GM23338 (cell line): ENCODE data around the gene MEIOB. TPM values are rescaled to one million over a fixed set of nuclear protein-coding genes. Genes with fewer than 3 reads are reported as not detected.

Experiments used
- ATAC-seq: fragments of 200-7000 bp; cut with Tn5 transposase; 3 replicates; pipeline ENCODE4 v1.9.1; 2020
- DNase-seq: peaks from one replicate; pipeline ENCODE4 v3.0.0-alpha.2; 2015; ENCODE audit warnings: low spot score
- H2AFZ ChIP-seq: fragments of 200-600 bp; sonication (generic); 2 replicates; pipeline ENCODE4 v1.8.0; 2016; ENCODE audit warnings: antibody characterized with exemption, mild to moderate bottlenecking, moderate library complexity
- H3F3A ChIP-seq: fragments of 200-600 bp; sonication (generic); replicated peaks from 2 replicates; pipeline ENCODE4 v1.8.0; 2017; ENCODE audit warnings: antibody characterized with exemption, mixed run types, low read depth
- H3K27ac ChIP-seq: fragments of 200-600 bp; sonication (generic); 2 replicates; pipeline ENCODE4 v1.6.1; 2016; ENCODE audit warnings: low read depth
- H3K27me3 ChIP-seq: fragments of 200-600 bp; sonication (generic); 2 replicates; pipeline ENCODE4 v1.8.0; 2016; ENCODE audit warnings: mild to moderate bottlenecking, mixed run types, moderate library complexity; ENCODE audit not compliant: insufficient read depth
- H3K36me3 ChIP-seq: fragments of 200-600 bp; sonication (generic); 2 replicates; pipeline ENCODE4 v1.8.0; 2016; ENCODE audit warnings: mild to moderate bottlenecking; ENCODE audit not compliant: insufficient read depth
- H3K4me1 ChIP-seq: fragments of 200-600 bp; sonication (generic); 2 replicates; pipeline ENCODE4 v1.8.0; 2016; ENCODE audit warnings: mild to moderate bottlenecking, moderate library complexity; ENCODE audit not compliant: insufficient read depth
- H3K4me2 ChIP-seq: fragments of 200-600 bp; sonication (generic); 2 replicates; pipeline ENCODE4 v1.7.1; 2017; ENCODE audit warnings: mixed run types
- H3K4me3 ChIP-seq: fragments of 200-600 bp; sonication (generic); 2 replicates; pipeline ENCODE4 v1.6.1; 2016; ENCODE audit warnings: mixed run types
- H3K79me2 ChIP-seq: fragments of 200-600 bp; sonication (generic); replicated peaks from 2 replicates; pipeline ENCODE4 v1.8.0; 2017; ENCODE audit warnings: mild to moderate bottlenecking; ENCODE audit not compliant: insufficient read depth
- H3K9me2 ChIP-seq: fragments of 200-600 bp; sonication (generic); 2 replicates; pipeline ENCODE4 v1.8.0; 2017; ENCODE audit not compliant: insufficient read depth
- H4K20me1 ChIP-seq: fragments of 200-600 bp; sonication (generic); replicated peaks from 2 replicates; pipeline ENCODE4 v1.8.0; 2017; ENCODE audit warnings: mild to moderate bottlenecking; ENCODE audit not compliant: insufficient read depth
- H3K27ac Mint-ChIP-seq: 2 replicates; pipeline ENCODE4 v1.8.0; 2020; ENCODE audit warnings: inconsistent platforms, mild to moderate bottlenecking, moderate library complexity, mixed read lengths
- H3K27me3 Mint-ChIP-seq: 3 replicates; pipeline ENCODE4 v1.8.0; 2022; ENCODE audit warnings: low read depth, mild to moderate bottlenecking, moderate library complexity, mixed read lengths, inconsistent platforms; ENCODE audit not compliant: insufficient read depth, poor library complexity
- H3K36me3 Mint-ChIP-seq: 3 replicates; pipeline ENCODE4 v1.8.0; 2021; ENCODE audit warnings: low read depth, mild to moderate bottlenecking, inconsistent platforms, moderate library complexity, mixed read lengths
- H3K4me1 Mint-ChIP-seq: 3 replicates; pipeline ENCODE4 v1.8.0; 2020; ENCODE audit warnings: mild to moderate bottlenecking, inconsistent platforms, mixed read lengths
- H3K4me3 Mint-ChIP-seq: 3 replicates; pipeline ENCODE4 v1.8.0; 2021; ENCODE audit warnings: moderate library complexity, mild to moderate bottlenecking, inconsistent platforms, mixed read lengths
- H3K9me3 Mint-ChIP-seq: 3 replicates; pipeline ENCODE4 v1.8.0; 2020; ENCODE audit warnings: moderate library complexity, mild to moderate bottlenecking, inconsistent platforms, mixed read lengths
- ZNF331 ChIP-seq: fragments of 250-450 bp; sonication (Bioruptor Pico); IDR thresholded peaks from 2 replicates; pipeline ENCODE4 v1.5.0; 2020; ENCODE audit warnings: low read depth, mild to moderate bottlenecking, moderate library complexity
- polyA plus RNA-seq: library from polyadenylated mRNA; unstranded; fragments of >200 nt; fragmentation: Nextera tagmentation; extraction: Ambion mirVana; gene quantifications from 2 replicates; pipeline ENCODE4 v1.2.1, GENCODE V29; 2016
- total RNA-seq: library from RNA; depleted of rRNA; stranded (reverse); fragments of >200 nt; shearing (Covaris generic); gene quantifications from 2 replicates; pipeline ENCODE4 v1.2.3, GENCODE V29; 2014
- TF ChIP-seq, protein P1 (sequence below): fragments of 250-450 bp; sonication (Bioruptor Pico); IDR thresholded peaks from 2 replicates; pipeline ENCODE4 v1.5.0; 2020; ENCODE audit warnings: mild to moderate bottlenecking, moderate library complexity

Gene MEIOB
- total and polyA plus RNA-seq, 2 experiments from 2014 or later: 7.3 to 8.7 TPM

DNA sequence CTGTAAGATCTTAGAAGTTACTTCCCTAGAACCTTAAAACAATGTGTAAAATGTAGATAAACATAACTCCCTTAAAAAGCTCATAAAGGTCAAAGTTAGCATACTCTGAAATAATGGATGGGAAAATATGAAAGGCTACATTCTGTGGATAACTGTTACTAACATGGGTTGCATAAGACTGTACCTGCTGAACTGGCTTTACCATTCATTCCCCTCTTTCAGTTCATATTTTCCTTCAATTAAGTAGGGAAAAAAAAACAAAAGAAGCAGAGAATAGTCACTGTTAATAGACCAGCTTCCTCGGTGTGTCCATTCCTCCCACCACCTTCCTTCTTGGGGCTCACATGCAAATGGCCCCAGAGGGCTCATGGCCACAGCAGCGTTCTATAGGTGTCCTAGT, 7.5 kb upstream of the MEIOB start:
- Histone ChIP-seq H2AFZ (no peak overlapping the region), H3K4me1 (no peaks in the 10 kb centered on the region)

More for the DNA sequence above, 7.5 kb upstream of the MEIOB start:
- no peaks in the 10 kb centered on the region; the same call in 2 of the 3 replicates for H3K9me3 Mint-ChIP-seq
- H3K27me3 Mint-ChIP-seq: peaks cover 5% of the 10 kb centered on the region
- TF ChIP-seq, protein P1, sequence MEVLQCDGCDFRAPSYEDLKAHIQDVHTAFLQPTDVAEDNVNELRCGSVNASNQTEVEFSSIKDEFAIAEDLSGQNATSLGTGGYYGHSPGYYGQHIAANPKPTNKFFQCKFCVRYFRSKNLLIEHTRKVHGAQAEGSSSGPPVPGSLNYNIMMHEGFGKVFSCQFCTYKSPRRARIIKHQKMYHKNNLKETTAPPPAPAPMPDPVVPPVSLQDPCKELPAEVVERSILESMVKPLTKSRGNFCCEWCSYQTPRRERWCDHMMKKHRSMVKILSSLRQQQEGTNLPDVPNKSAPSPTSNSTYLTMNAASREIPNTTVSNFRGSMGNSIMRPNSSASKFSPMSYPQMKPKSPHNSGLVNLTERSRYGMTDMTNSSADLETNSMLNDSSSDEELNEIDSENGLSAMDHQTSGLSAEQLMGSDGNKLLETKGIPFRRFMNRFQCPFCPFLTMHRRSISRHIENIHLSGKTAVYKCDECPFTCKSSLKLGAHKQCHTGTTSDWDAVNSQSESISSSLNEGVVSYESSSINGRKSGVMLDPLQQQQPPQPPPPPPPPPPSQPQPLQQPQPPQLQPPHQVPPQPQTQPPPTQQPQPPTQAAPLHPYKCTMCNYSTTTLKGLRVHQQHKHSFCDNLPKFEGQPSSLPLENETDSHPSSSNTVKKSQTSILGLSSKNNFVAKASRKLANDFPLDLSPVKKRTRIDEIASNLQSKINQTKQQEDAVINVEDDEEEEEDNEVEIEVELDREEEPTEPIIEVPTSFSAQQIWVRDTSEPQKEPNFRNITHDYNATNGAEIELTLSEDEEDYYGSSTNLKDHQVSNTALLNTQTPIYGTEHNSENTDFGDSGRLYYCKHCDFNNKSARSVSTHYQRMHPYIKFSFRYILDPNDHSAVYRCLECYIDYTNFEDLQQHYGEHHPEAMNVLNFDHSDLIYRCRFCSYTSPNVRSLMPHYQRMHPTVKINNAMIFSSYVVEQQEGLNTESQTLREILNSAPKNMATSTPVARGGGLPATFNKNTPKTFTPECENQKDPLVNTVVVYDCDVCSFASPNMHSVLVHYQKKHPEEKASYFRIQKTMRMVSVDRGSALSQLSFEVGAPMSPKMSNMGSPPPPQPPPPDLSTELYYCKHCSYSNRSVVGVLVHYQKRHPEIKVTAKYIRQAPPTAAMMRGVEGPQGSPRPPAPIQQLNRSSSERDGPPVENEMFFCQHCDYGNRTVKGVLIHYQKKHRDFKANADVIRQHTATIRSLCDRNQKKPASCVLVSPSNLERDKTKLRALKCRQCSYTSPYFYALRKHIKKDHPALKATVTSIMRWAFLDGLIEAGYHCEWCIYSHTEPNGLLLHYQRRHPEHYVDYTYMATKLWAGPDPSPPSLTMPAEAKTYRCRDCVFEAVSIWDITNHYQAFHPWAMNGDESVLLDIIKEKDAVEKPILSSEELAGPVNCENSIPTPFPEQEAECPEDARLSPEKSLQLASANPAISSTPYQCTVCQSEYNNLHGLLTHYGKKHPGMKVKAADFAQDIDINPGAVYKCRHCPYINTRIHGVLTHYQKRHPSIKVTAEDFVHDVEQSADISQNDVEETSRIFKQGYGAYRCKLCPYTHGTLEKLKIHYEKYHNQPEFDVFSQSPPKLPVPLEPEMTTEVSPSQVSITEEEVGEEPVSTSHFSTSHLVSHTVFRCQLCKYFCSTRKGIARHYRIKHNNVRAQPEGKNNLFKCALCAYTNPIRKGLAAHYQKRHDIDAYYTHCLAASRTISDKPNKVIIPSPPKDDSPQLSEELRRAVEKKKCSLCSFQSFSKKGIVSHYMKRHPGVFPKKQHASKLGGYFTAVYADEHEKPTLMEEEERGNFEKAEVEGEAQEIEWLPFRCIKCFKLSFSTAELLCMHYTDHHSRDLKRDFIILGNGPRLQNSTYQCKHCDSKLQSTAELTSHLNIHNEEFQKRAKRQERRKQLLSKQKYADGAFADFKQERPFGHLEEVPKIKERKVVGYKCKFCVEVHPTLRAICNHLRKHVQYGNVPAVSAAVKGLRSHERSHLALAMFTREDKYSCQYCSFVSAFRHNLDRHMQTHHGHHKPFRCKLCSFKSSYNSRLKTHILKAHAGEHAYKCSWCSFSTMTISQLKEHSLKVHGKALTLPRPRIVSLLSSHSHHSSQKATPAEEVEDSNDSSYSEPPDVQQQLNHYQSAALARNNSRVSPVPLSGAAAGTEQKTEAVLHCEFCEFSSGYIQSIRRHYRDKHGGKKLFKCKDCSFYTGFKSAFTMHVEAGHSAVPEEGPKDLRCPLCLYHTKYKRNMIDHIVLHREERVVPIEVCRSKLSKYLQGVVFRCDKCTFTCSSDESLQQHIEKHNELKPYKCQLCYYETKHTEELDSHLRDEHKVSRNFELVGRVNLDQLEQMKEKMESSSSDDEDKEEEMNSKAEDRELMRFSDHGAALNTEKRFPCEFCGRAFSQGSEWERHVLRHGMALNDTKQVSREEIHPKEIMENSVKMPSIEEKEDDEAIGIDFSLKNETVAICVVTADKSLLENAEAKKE (CRISPR knock-in tag): no peak
- no peak for TF ChIP-seq ZNF331 (CRISPR knock-in tag)
- no peak overlapping the region for H3K4me3 ChIP-seq
- DNase-seq (no peak), ATAC-seq (no peak)
- H3K27me3 ChIP-seq: peaks cover 6% of the 10 kb centered on the region
- no peaks in the 10 kb centered on the region for H3K9me2 ChIP-seq
- no peak overlapping the region for H3K27ac ChIP-seq
- H4K20me1 ChIP-seq: no peaks in the 10 kb centered on the region
- no peaks in the 10 kb centered on the region for H3K79me2 ChIP-seq
- H3K27ac Mint-ChIP-seq: no peak overlapping the region
- no peak overlapping the region for H3K4me2 ChIP-seq
- no peaks in the 10 kb centered on the region for H3K36me3 Mint-ChIP-seq
- no peak overlapping the region for H3K4me3 Mint-ChIP-seq
- no peaks in the 10 kb centered on the region for H3K36me3 ChIP-seq
- H3F3A ChIP-seq: no peaks in the 10 kb centered on the region
- no peaks in the 10 kb centered on the region; the same call in 2 of the 3 replicates for H3K4me1 Mint-ChIP-seq
